ENCODE measurements around the gene CACNA1I. TPM values are rescaled to one million over a fixed set of nuclear protein-coding genes. Genes with fewer than 3 reads are reported as not detected.
A peak's percentile ranks its signal among the peaks of the same experiment; 100 is the strongest.

The CACNA1I gene
- total and polyA plus RNA-seq, 2 of the 8 experiments (the other 6 are each of a cell fraction or from before 2014, with no cell fraction given), result 0.77 to 1.2 TPM

DNA sequence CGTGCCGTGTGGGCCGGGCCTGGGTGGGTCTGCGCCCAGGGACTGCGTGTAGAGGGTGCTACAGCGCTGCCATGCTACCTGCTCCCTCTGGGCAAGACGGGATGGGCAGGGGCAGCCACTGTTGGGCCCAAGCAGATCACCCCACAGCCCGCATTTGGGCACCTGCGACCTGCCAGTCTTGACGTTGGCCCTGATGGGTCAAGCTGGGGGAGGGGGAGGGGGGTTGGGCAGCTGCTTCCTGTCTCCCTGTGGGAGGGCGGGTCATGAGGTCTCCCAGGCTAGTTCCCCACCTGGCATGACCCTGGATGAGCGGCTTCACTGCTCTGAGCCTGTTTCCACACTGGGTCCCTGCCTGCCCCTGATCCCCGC is 35.2 kb upstream of the CACNA1I start:
- Histone ChIP-seq H2AK5ac (ENCODE audit: low read depth, low read length) (no peak overlapping the region), H4K91ac (replicated peaks; ENCODE audit: insufficient read length, low read length) (peak overlapping the region; percentile 94), H3K4me1 (replicated peaks in 1 of 4; ENCODE audit: control insufficient read depth in 3 of 4, insufficient read depth in 4 of 4, low read length in 3 of 4) (peaks cover 15 to 43% (median 27%) of the 10 kb centered on the region in 4 experiments), H3K4ac (replicated peaks; ENCODE audit: insufficient read length, low read depth, low read length) (peak overlapping the region; percentile 82), H4K5ac (ENCODE audit: insufficient read length, low read depth, low read length) (no peak overlapping the region), H3K79me2 (ENCODE audit: control insufficient read depth in 1 of 2, insufficient read depth in 2 of 2, low read length in 2 of 2) (peaks cover 0 to 14% of the 10 kb centered on the region in 2 experiments; a peak in 2 of 4 replicates), H3K36me3 (ENCODE audit: control insufficient read depth in 2 of 4, insufficient read depth in 4 of 4, low read length in 3 of 4) (peaks cover 0 to 3% (median 0%) of the 10 kb centered on the region in 4 experiments; a peak in 1 of 8 replicates), H3K4me3 (ENCODE audit: extremely low read depth in 1 of 4, insufficient read depth in 2 of 4, low read depth in 3 of 4, low read length in 4 of 4) (peak overlapping the region in 1 of 4 experiments; percentile 48; a peak in 2 of 8 replicates), H2AFZ (ENCODE audit: low read length) (no peak overlapping the region), H4K20me1 (replicated peaks in 1 of 2; ENCODE audit: control insufficient read depth in 1 of 2, insufficient read depth in 2 of 2, low read length in 2 of 2) (peaks cover 3 to 10% of the 10 kb centered on the region in 2 experiments), H3K23me2 (ENCODE audit: low read depth, low read length) (peaks cover 8% of the 10 kb centered on the region), H3K27me3 (replicated peaks in 1 of 4; ENCODE audit: control insufficient read depth in 3 of 4, extremely low read depth in 1 of 4, insufficient read depth in 3 of 4, low read length in 3 of 4) (no peaks in the 10 kb centered on the region), H2BK20ac (ENCODE audit: low read length) (peak overlapping the region; percentile 34; the same call in 1 of the 2 replicates), H4K8ac (ENCODE audit: extremely low read depth, insufficient read depth, low read length) (peak overlapping the region; percentile 87), H2BK15ac (ENCODE audit: low read length) (peak overlapping the region; percentile 25; the same call in 1 of the 2 replicates), H3K9me3 (ENCODE audit: insufficient read depth in 2 of 2, low read depth in 1 of 2, low read length in 1 of 2) (no peaks in the 10 kb centered on the region), H3K14ac (ENCODE audit: insufficient read length) (no peak overlapping the region), H2BK120ac (replicated peaks; ENCODE audit: low read depth, low read length) (no peak overlapping the region), H3K9ac (replicated peaks in 1 of 4; ENCODE audit: extremely low read depth in 1 of 4, low read depth in 3 of 4, low read length in 3 of 4) (no peak overlapping the region), H3K56ac (replicated peaks; ENCODE audit: insufficient read length, low read depth, low read length) (no peak overlapping the region), H2BK5ac (ENCODE audit: low read depth, low read length) (peak overlapping the region; percentile 92; the same call in 1 of the 2 replicates), H3K27ac (ENCODE audit: low read depth, low read length) (no peak overlapping the region), H3K18ac (ENCODE audit: extremely low read depth, low read length) (0 out of 2 replicates have a peak overlapping the region, but pooled peaks have one; percentile 97), H3K4me2 (ENCODE audit: insufficient read depth in 1 of 2, low read depth in 2 of 2, low read length in 2 of 2) (peak overlapping the region; percentile 48 to 74; a peak in 3 of 4 replicates), H3K79me1 (ENCODE audit: low read depth, low read length) (no peaks in the 10 kb centered on the region), H3K23ac (ENCODE audit: insufficient read length) (no peak overlapping the region), H2BK12ac (ENCODE audit: low read depth, low read length) (peak overlapping the region; percentile 13; the same call in 1 of the 2 replicates)
- ChIA-PET CTCF (ENCODE audit: partially characterized antibody) (interaction anchor here (0.6 to 21.9 kb wide), 50 partner anchors 11 to 501 kb away, joined by 3 to 361 read pairs (median 4); partner anchors contain the start of gene MIEF1), POLR2A (ENCODE audit: partially characterized antibody) (interaction anchor here (0.8 to 3.6 kb wide), 6 partner anchors 13 to 216 kb away, joined by 3 to 61 read pairs (median 4); partner anchors contain the start of genes ATF4 and RPL3)
- WGBS, 2 experiments (ENCODE audit: extremely low coverage in 1 of 2, insufficient coverage in 1 of 2, insufficient read length in 1 of 2, insufficient replicate concordance in 2 of 2, low coverage in 1 of 2, low lambda C conversion rate in 2 of 2, missing lambda C conversion rate in 1 of 2), result 64% methylated on average over 9 of the region's 13 CpGs; no CpG with 5 or more reads in 1 of the 2 experiments
- no peak for TF ChIP-seq SP4 (IDR thresholded peaks at IDR 0.05; ENCODE audit: low read length)
- TF ChIP-seq RAD21 (IDR thresholded peaks at IDR 0.05 in 1 of 2, conservative IDR thresholded peaks at IDR 0.05 in 1 of 2; ENCODE audit: low read depth in 2 of 2, low read length in 2 of 2), result peak in 1 of 2 experiments; percentile 1; a peak in 1 of 4 replicates
- TF ChIP-seq, protein P1, sequence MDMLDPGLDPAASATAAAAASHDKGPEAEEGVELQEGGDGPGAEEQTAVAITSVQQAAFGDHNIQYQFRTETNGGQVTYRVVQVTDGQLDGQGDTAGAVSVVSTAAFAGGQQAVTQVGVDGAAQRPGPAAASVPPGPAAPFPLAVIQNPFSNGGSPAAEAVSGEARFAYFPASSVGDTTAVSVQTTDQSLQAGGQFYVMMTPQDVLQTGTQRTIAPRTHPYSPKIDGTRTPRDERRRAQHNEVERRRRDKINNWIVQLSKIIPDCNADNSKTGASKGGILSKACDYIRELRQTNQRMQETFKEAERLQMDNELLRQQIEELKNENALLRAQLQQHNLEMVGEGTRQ (IDR thresholded peaks at IDR 0.05; ENCODE audit: low read length), result 0 out of 2 replicates have a peak, but pooled peaks have one; percentile 4
- TF ChIP-seq RXRA (IDR thresholded peaks at IDR 0.05; ENCODE audit: insufficient read depth, low read depth, low read length), result 0 out of 2 replicates have a peak, but pooled peaks have one; percentile 33
- FAIRE-seq (no peak), DNase-seq (ENCODE audit: low read depth in 1 of 2, low spot score in 2 of 2) (peak in 1 of 2 experiments; percentile 66)
